COLO829 (cell line): Measurements from ENCODE around the gene RNASEH1.
A peak's percentile ranks its signal among the peaks of the same experiment; 100 is the strongest.

Source experiments
- DNase-seq: peaks from one replicate; pipeline ENCODE4 v3.0.0; 2012; ENCODE audit warnings: low spot score

The RNASEH1 gene

GRCh38 chr2:3553946-3554345, 4.2 kb downstream of the RNASEH1 start:
- no peak for DNase-seq

- no peak for DNase-seq
These were observed 10.2 kb downstream of the RNASEH1 start for GRCh38 chr2:3547915-3548314.

GRCh38 chr2:3545788-3546478, 12.2 kb downstream of the RNASEH1 start:
- no peak for DNase-seq

GRCh38 chr2:3543023-3543683, 15.0 kb downstream of the RNASEH1 start:
- no peak for DNase-seq

GRCh38 chr2:3542107-3542506, 16.0 kb downstream of the RNASEH1 start:
- no peak for DNase-seq

- DNase-seq, result no peak
These were observed 18.3 kb downstream of the RNASEH1 start for GRCh38 chr2:3539836-3540235.

GRCh38 chr2:3536682-3537632, 21.2 kb downstream of the RNASEH1 start:
- DNase-seq, result no peak

- DNase-seq, result peak; percentile 60
These were observed 22.1 kb downstream of the RNASEH1 start for GRCh38 chr2:3535794-3536681.

GRCh38 chr2:3535467-3535793, 22.7 kb downstream of the RNASEH1 start:
- no peak for DNase-seq

- DNase-seq, result no peak
These were observed 23.8 kb downstream of the RNASEH1 start for GRCh38 chr2:3534251-3534814.

GRCh38 chr2:3533836-3534235, 24.3 kb downstream of the RNASEH1 start:
- no peak for DNase-seq

- DNase-seq, result no peak
These were observed 25.2 kb downstream of the RNASEH1 start for GRCh38 chr2:3532941-3533340.

GRCh38 chr2:3529316-3530025, 28.7 kb downstream of the RNASEH1 start:
- DNase-seq, result no peak

- no peak for DNase-seq
These were observed 30.0 kb downstream of the RNASEH1 start for GRCh38 chr2:3527886-3528785.

GRCh38 chr2:3526871-3527270, 31.3 kb downstream of the RNASEH1 start:
- no peak for DNase-seq

GRCh38 chr2:3523551-3524041, 34.5 kb downstream of the RNASEH1 start:
- peak; percentile 4 for DNase-seq

GRCh38 chr2:3522961-3523421, 35.1 kb downstream of the RNASEH1 start:
- DNase-seq, result no peak

GRCh38 chr2:3520591-3520990, 37.5 kb downstream of the RNASEH1 start:
- DNase-seq, result no peak
